GM10266 (cell line): Measurements from ENCODE around the gene ARFGAP1.

Experiments
- DNase-seq: peaks from one replicate; pipeline ENCODE4 v3.0.0; 2012; ENCODE audit errors: extremely low spot score
- CTCF ChIP-seq: IDR thresholded peaks from 2 replicates; pipeline ENCODE4 v1.5.1; 2012; ENCODE audit warnings: mild to moderate bottlenecking, low read depth; ENCODE audit not compliant: control insufficient read depth, insufficient read depth; ENCODE audit errors: missing control alignments

ARFGAP1 gene

DNA sequence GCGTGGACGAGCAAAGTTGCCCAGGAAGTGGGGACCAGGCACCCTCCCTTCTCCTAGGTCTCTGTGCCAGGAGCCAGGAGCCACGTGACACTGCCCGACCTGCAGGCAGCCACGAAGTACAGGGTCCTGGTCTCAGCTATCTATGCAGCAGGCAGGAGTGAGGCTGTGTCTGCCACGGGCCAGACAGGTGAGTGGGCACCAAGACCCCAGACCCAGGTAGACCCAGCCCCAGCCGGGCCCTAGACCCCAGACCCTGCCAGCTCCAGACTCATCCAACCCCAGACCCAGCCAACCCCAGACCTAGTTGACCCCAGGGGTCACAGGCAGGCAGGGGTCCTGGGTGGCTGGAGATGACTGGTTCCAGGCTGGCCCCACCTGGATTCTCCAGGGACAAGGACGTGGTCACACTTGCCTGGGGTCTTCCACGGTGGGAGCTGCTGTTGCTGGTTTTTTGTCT, 41.4 kb downstream of the ARFGAP1 start:
- no peak for DNase-seq
- no peak for TF ChIP-seq CTCF

DNA sequence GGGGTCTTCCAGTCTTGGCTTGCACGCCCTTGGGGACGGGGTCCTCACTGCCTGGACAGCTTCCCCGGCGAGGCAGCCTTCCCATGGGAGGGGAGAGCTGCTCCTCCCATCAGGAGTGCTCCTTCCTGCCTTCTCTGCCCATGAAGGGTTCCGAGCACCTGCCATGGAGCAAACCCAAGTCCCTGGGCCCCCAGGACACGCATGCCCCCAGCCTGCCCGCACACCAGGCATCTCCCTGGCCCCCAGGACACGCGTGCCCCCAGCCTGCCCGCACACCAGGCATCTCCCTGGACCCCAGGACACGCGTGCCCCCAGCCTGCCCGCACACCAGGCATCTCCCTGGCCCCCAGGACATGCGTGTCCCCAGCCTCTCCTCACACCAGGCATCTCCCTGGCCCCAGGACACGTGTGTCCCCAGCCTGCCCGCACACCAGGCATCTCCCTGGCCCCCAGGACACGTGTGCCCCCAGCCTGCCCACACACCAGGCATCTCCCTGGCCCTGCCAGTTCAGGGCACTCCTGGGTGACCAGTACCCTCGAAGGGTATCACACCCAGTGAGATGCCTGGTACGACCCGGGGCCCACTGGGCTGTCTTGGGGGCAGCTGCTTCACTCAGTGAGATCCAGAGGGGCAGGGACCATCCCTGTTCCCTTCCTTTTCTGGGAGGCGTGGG, 42.1 kb downstream of the ARFGAP1 start:
- no peak for TF ChIP-seq CTCF
- no peak for DNase-seq

DNA sequence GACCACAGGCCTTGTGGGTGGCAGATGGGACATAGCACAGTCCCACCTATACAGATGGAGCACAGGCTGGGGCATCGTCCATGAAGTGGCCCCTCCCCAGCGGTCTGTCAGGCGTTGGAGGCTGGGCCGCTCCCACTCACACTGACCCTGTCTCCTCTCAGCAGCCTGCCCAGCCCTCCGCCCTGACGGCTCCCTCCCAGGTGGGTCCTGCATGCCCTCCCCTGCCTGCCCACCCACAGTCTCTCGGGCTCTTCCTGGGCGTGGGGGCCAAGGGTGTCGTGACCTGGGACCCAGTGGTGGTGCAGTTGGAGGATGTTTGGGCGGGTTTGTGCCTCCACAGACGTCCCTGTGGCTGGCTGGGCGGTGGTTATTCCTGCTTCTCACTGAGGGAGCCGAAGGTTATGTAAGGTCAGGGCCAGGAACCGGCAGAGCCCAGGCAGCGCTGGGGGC, 42.7 kb downstream of the ARFGAP1 start:
- TF ChIP-seq CTCF: no peak
- DNase-seq: no peak

DNA sequence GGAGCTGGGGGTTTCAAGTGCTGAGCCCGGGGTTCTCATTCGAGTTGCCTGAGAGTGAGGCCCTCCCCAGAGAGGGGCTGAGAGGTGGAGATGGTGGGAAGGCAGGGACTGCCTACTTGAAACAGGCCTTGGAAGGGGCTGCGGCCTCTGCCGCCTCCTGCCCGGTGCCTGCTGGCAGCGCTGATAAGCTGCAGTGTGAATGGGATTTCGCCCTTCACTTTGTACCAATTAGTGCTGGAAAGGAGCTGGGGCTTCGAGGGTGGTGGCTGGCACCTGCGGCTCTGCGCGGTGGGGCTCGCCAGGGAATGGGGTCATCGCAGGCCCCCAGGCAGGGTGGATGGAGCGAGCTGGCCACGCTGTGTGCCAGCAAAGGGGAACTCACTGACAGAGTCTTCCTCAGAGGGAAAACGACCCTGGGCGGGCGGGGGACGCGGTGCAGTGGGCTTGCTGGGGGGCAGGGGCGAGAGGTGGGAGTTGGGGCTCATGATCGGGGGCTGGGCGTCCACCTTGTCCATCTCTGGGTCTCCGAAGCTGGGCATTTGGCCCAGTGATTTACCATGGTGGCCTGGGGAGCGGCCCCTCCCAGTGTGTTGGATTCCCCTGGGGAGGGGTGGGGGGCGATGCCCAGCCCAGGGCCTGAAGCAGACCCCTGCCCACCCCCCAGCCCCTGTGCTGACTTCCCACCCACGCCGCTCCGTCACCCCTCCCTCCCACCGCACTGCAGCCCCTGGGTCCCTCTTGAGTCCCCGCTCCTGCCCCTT, 43.3 kb downstream of the ARFGAP1 start:
- no peak for DNase-seq
- no peak for TF ChIP-seq CTCF

DNA sequence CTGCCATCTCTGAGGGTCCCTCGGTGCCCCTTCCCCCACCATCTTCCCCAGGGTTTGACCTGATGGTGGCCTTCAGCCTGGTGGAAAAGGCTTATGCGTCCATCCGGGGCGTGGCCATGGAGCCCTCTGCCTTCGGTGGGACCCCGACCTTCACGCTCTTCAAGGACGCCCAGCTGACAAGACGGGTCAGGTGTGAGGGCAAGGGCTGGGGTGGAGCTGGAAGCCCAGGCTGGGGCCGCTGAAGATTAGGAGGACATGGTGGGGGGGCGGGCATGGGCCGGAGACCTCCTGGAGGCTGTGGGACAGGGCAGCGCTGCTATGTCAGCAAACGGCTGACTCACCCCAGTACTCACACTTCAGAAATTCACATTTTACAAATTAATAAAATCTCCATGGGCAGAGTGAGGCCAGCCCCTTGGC, 43.9 kb downstream of the ARFGAP1 start:
- TF ChIP-seq CTCF: no peak
- DNase-seq: no peak

GRCh38 chr20:63317061-63317460, 44.4 kb downstream of the ARFGAP1 start:
- TF ChIP-seq CTCF: no peak

More at GRCh38 chr20:63317061-63317460, 44.4 kb downstream of the ARFGAP1 start:
- no peak for DNase-seq
